ENCODE measurements around the gene SLC6A6. TPM values are rescaled to one million over a fixed set of nuclear protein-coding genes. Genes with fewer than 3 reads are reported as not detected.
A peak's percentile ranks its signal among the peaks of the same experiment; 100 is the strongest.

Gene SLC6A6
- total and polyA plus RNA-seq, 10 donors = 3.4 to 150 (median 104) TPM

DNA sequence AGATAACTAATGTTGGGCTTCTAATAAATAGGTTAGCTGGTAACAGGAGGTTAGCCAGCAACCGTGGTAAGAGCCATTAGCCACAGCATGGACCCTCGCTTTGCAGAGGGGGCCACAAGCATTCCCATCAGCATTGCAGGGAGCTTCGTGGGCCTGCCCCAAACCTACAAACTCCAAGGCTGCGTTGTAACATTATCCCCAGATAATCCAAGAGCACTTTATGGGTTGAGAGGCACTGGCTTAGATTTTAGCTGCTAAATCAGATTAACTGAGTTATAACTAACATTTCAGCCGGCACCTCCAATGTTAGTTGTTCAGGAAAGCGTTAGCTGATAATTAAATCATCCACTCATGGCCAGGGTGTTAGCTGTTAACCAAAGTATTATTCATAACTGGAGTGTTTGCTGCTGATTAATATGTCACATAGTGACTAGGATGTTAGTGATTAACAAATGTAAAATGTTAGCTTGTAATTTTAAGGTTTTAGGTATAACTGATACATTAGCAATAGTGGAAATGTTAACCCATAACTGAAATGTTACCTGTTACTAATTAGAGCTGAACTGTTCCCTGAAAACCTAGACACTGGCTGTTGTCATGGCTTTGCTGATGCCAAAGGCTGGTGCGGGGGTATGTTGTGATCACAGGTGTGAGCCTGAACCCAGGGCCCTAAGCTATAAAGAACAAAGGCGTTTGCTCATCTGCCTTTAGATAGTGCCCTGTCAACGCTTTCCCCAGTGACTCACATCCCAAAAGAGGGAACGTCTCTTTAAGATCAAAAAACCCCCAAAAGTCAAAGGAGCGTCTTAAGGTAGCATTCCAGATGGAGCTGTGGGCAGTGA lies 56.2 kb downstream of the SLC6A6 start:
- peaks cover 0 to 100% (median 69%) of the 10 kb centered on the region in 6 donors for H3K36me3 ChIP-seq
- intact Hi-C loops (cut with DNase I; ENCODE audit: low total_unique reads) = loop anchor here (10.0 kb wide), 1 partner anchor 54 kb away; the partner anchor contains the start of gene SLC6A6
- DNase-seq = no peak
- TF ChIP-seq, protein P1, sequence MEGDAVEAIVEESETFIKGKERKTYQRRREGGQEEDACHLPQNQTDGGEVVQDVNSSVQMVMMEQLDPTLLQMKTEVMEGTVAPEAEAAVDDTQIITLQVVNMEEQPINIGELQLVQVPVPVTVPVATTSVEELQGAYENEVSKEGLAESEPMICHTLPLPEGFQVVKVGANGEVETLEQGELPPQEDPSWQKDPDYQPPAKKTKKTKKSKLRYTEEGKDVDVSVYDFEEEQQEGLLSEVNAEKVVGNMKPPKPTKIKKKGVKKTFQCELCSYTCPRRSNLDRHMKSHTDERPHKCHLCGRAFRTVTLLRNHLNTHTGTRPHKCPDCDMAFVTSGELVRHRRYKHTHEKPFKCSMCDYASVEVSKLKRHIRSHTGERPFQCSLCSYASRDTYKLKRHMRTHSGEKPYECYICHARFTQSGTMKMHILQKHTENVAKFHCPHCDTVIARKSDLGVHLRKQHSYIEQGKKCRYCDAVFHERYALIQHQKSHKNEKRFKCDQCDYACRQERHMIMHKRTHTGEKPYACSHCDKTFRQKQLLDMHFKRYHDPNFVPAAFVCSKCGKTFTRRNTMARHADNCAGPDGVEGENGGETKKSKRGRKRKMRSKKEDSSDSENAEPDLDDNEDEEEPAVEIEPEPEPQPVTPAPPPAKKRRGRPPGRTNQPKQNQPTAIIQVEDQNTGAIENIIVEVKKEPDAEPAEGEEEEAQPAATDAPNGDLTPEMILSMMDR (IDR thresholded peaks at IDR 0.05 in 8 of 11, conservative IDR thresholded peaks at IDR 0.05 in 3 of 11) = no peak
- no peak for TF ChIP-seq POLR2AphosphoS5 (IDR thresholded peaks at IDR 0.05)
- TF ChIP-seq POLR2A (IDR thresholded peaks at IDR 0.05) = no peak
- no peaks in the 10 kb centered on the region for H3K27me3 ChIP-seq (replicated peaks in 1 of 7)
- H3K4me3 ChIP-seq = no peak overlapping the region
- no peaks in the 10 kb centered on the region for H3K9me3 ChIP-seq
- peaks cover 0 to 52% (median 31%) of the 10 kb centered on the region in 6 donors for H3K4me1 ChIP-seq
- H3K27ac ChIP-seq = no peak overlapping the region
- WGBS, 5 donors = 79 to 91% (median 86%) methylated on average over 11 of the region's 11 CpGs

DNA sequence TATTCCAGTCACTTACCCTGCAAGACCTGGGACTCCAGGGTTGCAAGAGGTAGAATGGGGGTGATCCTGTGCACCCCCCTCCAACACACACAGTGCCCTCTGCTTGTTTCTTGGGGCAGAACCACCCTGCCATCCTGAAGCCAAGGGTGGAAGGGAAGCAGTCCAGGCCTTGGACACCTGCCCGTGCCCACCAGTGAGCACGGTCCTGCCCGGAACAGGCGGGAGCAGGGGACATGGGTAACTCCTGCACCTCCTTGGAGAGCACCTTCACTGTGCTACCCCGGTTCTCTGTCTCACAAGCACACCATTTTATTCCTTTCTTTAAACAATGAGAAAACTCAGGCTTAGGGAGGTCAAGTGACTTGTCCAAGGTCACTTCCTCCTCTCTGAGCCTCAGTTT lies 57.0 kb downstream of the SLC6A6 start:
- no peak for TF ChIP-seq POLR2A (IDR thresholded peaks at IDR 0.05)
- peak in 2 of 3 donors; percentile 33 to 62 for TF ChIP-seq POLR2AphosphoS5 (IDR thresholded peaks at IDR 0.05)
- TF ChIP-seq, protein P1 (IDR thresholded peaks at IDR 0.05 in 8 of 11, conservative IDR thresholded peaks at IDR 0.05 in 3 of 11) = no peak
- 76 to 98% (median 92%) methylated on average over 5 of the region's 5 CpGs for WGBS, 5 donors
- intact Hi-C loops (cut with DNase I; ENCODE audit: low total_unique reads) = loop anchor here (10.0 kb wide), 1 partner anchor 55 kb away; the partner anchor contains the start of gene SLC6A6
- Histone ChIP-seq H3K4me1 (peaks cover 0 to 46% (median 25%) of the 10 kb centered on the region in 6 donors), H3K4me3 (no peak overlapping the region), H3K27ac (no peak overlapping the region), H3K27me3 (replicated peaks in 1 of 7) (no peaks in the 10 kb centered on the region), H3K9me3 (no peaks in the 10 kb centered on the region), H3K36me3 (peaks cover 0 to 100% (median 74%) of the 10 kb centered on the region in 6 donors)
- DNase-seq = no peak

DNA sequence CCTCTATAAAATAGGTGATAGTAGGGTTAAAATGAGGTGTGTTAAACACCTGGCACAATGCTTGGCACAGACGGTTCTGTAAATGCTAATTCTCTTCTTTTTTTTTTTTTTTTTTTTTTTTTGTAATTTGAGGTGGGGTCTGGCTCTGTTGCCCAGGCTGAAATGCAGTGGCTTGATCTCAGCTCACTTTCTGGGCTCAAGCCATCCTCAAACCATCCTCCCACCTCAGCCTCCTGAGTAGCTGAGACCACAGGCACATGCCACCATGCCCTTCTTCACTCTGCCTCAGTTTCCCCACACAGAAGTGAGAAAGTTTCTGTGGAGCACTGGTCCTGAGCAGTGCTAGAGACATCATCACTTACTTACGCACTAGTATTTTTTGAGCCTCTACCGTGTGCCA lies 57.4 kb downstream of the SLC6A6 start:
- 65 to 93% (median 88%) methylated on average over 3 of the region's 3 CpGs for WGBS, 5 donors
- Histone ChIP-seq H3K4me1 (peaks cover 0 to 43% (median 22%) of the 10 kb centered on the region in 6 donors), H3K27ac (peak overlapping the region in 1 of 8 donors; percentile 47), H3K27me3 (replicated peaks in 1 of 7) (no peaks in the 10 kb centered on the region), H3K36me3 (peaks cover 0 to 100% (median 74%) of the 10 kb centered on the region in 6 donors), H3K9me3 (no peaks in the 10 kb centered on the region), H3K4me3 (no peak overlapping the region)
- DNase-seq = no peak
- intact Hi-C loops (cut with DNase I; ENCODE audit: low total_unique reads) = loop anchor here (10.0 kb wide), 2 partner anchors 55 to 565 kb away; partner anchors contain the start of gene SLC6A6
- no peak for TF ChIP-seq POLR2AphosphoS5 (IDR thresholded peaks at IDR 0.05)
- TF ChIP-seq, protein P1 (IDR thresholded peaks at IDR 0.05 in 8 of 11, conservative IDR thresholded peaks at IDR 0.05 in 3 of 11) = no peak
- TF ChIP-seq POLR2A (IDR thresholded peaks at IDR 0.05) = no peak

All from spleen (tissue), 11 donors.